GM03348 (cell line): Measurements from ENCODE around the gene OSBP2.

Experiments
- DNase-seq: peaks from one replicate; pipeline ENCODE4 v3.0.0; 2012; ENCODE audit warnings: low spot score

The OSBP2 gene

GRCh38 chr22:30869667-30870395, 175.2 kb downstream of the OSBP2 start:
- no peak for DNase-seq

- DNase-seq: no peak
These were observed 176.0 kb downstream of the OSBP2 start for GRCh38 chr22:30870451-30871345.

- no peak for DNase-seq
These were observed 177.0 kb downstream of the OSBP2 start for GRCh38 chr22:30871391-30872284.

- no peak for DNase-seq
These were observed 177.8 kb downstream of the OSBP2 start for GRCh38 chr22:30872285-30873041.

- no peak for DNase-seq
These were observed 178.5 kb downstream of the OSBP2 start for GRCh38 chr22:30873086-30873650.

- no peak for DNase-seq
These were observed 179.0 kb downstream of the OSBP2 start for GRCh38 chr22:30873661-30874060.

GRCh38 chr22:30874431-30875370, 180.0 kb downstream of the OSBP2 start:
- no peak for DNase-seq

- no peak for DNase-seq
These were observed 181.0 kb downstream of the OSBP2 start for GRCh38 chr22:30875481-30876215.

GRCh38 chr22:30876221-30876751, 181.6 kb downstream of the OSBP2 start:
- no peak for DNase-seq

GRCh38 chr22:30876915-30877553, 182.4 kb downstream of the OSBP2 start:
- DNase-seq: no peak

- DNase-seq: no peak
These were observed 183.2 kb downstream of the OSBP2 start for GRCh38 chr22:30877662-30878515.

GRCh38 chr22:30878516-30879414, 184.1 kb downstream of the OSBP2 start:
- DNase-seq: no peak

- no peak for DNase-seq
These were observed 184.7 kb downstream of the OSBP2 start for GRCh38 chr22:30879415-30879797.

GRCh38 chr22:30880181-30880601, 185.5 kb downstream of the OSBP2 start:
- DNase-seq: no peak

- no peak for DNase-seq
These were observed 186.2 kb downstream of the OSBP2 start for GRCh38 chr22:30880847-30881246.
